Chondrocyte (in vitro differentiated cells): ENCODE data around the gene FBXO42. TPM values are rescaled to one million over a fixed set of nuclear protein-coding genes. Genes with fewer than 3 reads are reported as not detected.
A peak's percentile ranks its signal among the peaks of the same experiment; 100 is the strongest.
"Not testable (repeated sequence)": the region's sequence is repeated elsewhere in the genome, so short reads cannot be mapped to it uniquely, and the experiment has no call there.

Source experiments
- DNase-seq: peaks from one replicate; pipeline ENCODE4 v3.0.0; 2021; ENCODE audit warnings: mixed read lengths, low spot score
- H3K27ac Mint-ChIP-seq: one replicate; pipeline ENCODE4 v1.8.0; 2021; ENCODE audit warnings: mild to moderate bottlenecking, moderate library complexity, mixed read lengths; ENCODE audit not compliant: unreplicated experiment
- H3K27me3 Mint-ChIP-seq: 2 replicates; pipeline ENCODE4 v1.8.0; 2021; ENCODE audit warnings: low read depth, mixed read lengths
- H3K36me3 Mint-ChIP-seq: 2 replicates; pipeline ENCODE4 v1.8.0; 2021; ENCODE audit warnings: low read depth, mixed read lengths
- H3K4me1 Mint-ChIP-seq: 2 replicates; pipeline ENCODE4 v1.8.0; 2021; ENCODE audit warnings: low read depth, mild to moderate bottlenecking, mixed read lengths
- H3K4me3 Mint-ChIP-seq: one replicate; pipeline ENCODE4 v1.8.0; 2021; ENCODE audit warnings: mild to moderate bottlenecking, moderate library complexity, mixed read lengths; ENCODE audit not compliant: unreplicated experiment
- H3K9me3 Mint-ChIP-seq: 2 replicates; pipeline ENCODE4 v1.8.0; 2021; ENCODE audit warnings: low read depth, mixed read lengths
- CTCF ChIP-seq: fragments of 200-600 bp; sonication (generic); IDR thresholded peaks from 2 replicates; pipeline ENCODE4 v1.5.0; 2021; ENCODE audit warnings: antibody characterized with exemption, mild to moderate bottlenecking, moderate library complexity
- total RNA-seq: library from RNA; stranded (reverse); gene quantifications from 3 replicates; pipeline ENCODE4 v1.2.1, GENCODE V29; 2021

The FBXO42 gene
- total RNA-seq, 1 donor from 2014 or later = 20.9 TPM

- Mint-ChIP-seq H3K4me3 (peak overlapping the region; percentile 81), H3K9me3 (no peaks in the 10 kb centered on the region), H3K27ac (no peak overlapping the region), H3K36me3 (no peaks in the 10 kb centered on the region), H3K27me3 (peaks cover 3% of the 10 kb centered on the region), H3K4me1 (peaks cover 16% of the 10 kb centered on the region)
- no peak for DNase-seq
- TF ChIP-seq CTCF = no peak
These were observed 134.1 kb downstream of the FBXO42 start for GRCh38 chr1:16218014-16218673.

- no peaks in the 10 kb centered on the region for H3K36me3 Mint-ChIP-seq
- peak; percentile 98 for DNase-seq
- TF ChIP-seq CTCF = no peak
- H3K9me3 Mint-ChIP-seq = no peaks in the 10 kb centered on the region
- peak overlapping the region; percentile 81 for H3K4me3 Mint-ChIP-seq
- H3K27ac Mint-ChIP-seq = no peak overlapping the region
- peaks cover 3% of the 10 kb centered on the region for H3K27me3 Mint-ChIP-seq
- H3K4me1 Mint-ChIP-seq = peaks cover 16% of the 10 kb centered on the region
These were observed 135.1 kb downstream of the FBXO42 start for GRCh38 chr1:16217061-16217785.

GRCh38 chr1:16215882-16216753, 136.2 kb downstream of the FBXO42 start:
- Mint-ChIP-seq H3K4me1 (peaks cover 16% of the 10 kb centered on the region), H3K27ac (no peak overlapping the region), H3K36me3 (no peaks in the 10 kb centered on the region), H3K27me3 (no peaks in the 10 kb centered on the region), H3K9me3 (no peaks in the 10 kb centered on the region), H3K4me3 (peak overlapping the region; percentile 81)
- no peak for DNase-seq
- TF ChIP-seq CTCF = no peak

- H3K9me3 Mint-ChIP-seq, H3K4me3 Mint-ChIP-seq, DNase-seq, H3K27me3 Mint-ChIP-seq, H3K36me3 Mint-ChIP-seq, H3K27ac Mint-ChIP-seq: not testable (repeated sequence)
- peaks cover 19% of the 10 kb centered on the region for H3K4me1 Mint-ChIP-seq
These were observed 137.0 kb downstream of the FBXO42 start for GRCh38 chr1:16215240-16215639.

- not testable (repeated sequence) for H3K4me3 Mint-ChIP-seq, H3K9me3 Mint-ChIP-seq
- peaks cover 24% of the 10 kb centered on the region for H3K4me1 Mint-ChIP-seq
These were observed 138.7 kb downstream of the FBXO42 start for GRCh38 chr1:16213544-16213943.

GRCh38 chr1:16213013-16213412, 139.3 kb downstream of the FBXO42 start:
- Mint-ChIP-seq H3K27ac (no peak overlapping the region), H3K27me3 (no peaks in the 10 kb centered on the region), H3K36me3 (no peaks in the 10 kb centered on the region), H3K4me3 (no peak overlapping the region), H3K9me3 (no peaks in the 10 kb centered on the region), H3K4me1 (peaks cover 24% of the 10 kb centered on the region)
- no peak for TF ChIP-seq CTCF
- DNase-seq = no peak

More at GRCh38 chr1:16213544-16213943, 138.7 kb downstream of the FBXO42 start:
- not testable (repeated sequence) for H3K27me3 Mint-ChIP-seq, H3K36me3 Mint-ChIP-seq, H3K27ac Mint-ChIP-seq, DNase-seq
